T-helper 9 cell (primary cell): ENCODE measurements around the gene ROR1.

Experiments used
- DNase-seq: peaks from one replicate; pipeline ENCODE4 v3.0.0-alpha.2; 2020

The ROR1 gene

GRCh38 chr1:63982201-63982600, 208.4 kb downstream of the ROR1 start:
- no peak for DNase-seq

GRCh38 chr1:63983391-63984256, 209.8 kb downstream of the ROR1 start:
- no peak for DNase-seq

- DNase-seq: no peak
Measured at GRCh38 chr1:63984257-63984929, 210.6 kb downstream of the ROR1 start.

GRCh38 chr1:63984930-63985290, 211.1 kb downstream of the ROR1 start:
- DNase-seq: no peak

GRCh38 chr1:63987014-63987627, 213.3 kb downstream of the ROR1 start:
- DNase-seq: no peak

GRCh38 chr1:63987628-63988024, 213.8 kb downstream of the ROR1 start:
- DNase-seq: no peak

- no peak for DNase-seq
Measured at GRCh38 chr1:63988941-63989340, 215.1 kb downstream of the ROR1 start.

GRCh38 chr1:63991685-63992084, 217.9 kb downstream of the ROR1 start:
- no peak for DNase-seq

- no peak for DNase-seq
Measured at GRCh38 chr1:64000021-64000420, 226.2 kb downstream of the ROR1 start.

GRCh38 chr1:64001038-64001437, 227.2 kb downstream of the ROR1 start:
- no peak for DNase-seq

- no peak for DNase-seq
Measured at GRCh38 chr1:64004451-64005025, 230.7 kb downstream of the ROR1 start.

- no peak for DNase-seq
Measured at GRCh38 chr1:64005801-64006200, 232.0 kb downstream of the ROR1 start.

- no peak for DNase-seq
Measured at GRCh38 chr1:64006276-64007051, 232.6 kb downstream of the ROR1 start.

GRCh38 chr1:64010316-64010715, 236.5 kb downstream of the ROR1 start:
- no peak for DNase-seq

GRCh38 chr1:64013395-64013794, 239.6 kb downstream of the ROR1 start:
- DNase-seq: no peak

GRCh38 chr1:64019818-64020217, 246.0 kb downstream of the ROR1 start:
- no peak for DNase-seq

GRCh38 chr1:64021066-64021465, 247.2 kb downstream of the ROR1 start:
- no peak for DNase-seq

- no peak for DNase-seq
Measured at GRCh38 chr1:64025051-64025450, 251.2 kb downstream of the ROR1 start.

- DNase-seq: no peak
Measured at GRCh38 chr1:64029037-64029436, 255.2 kb downstream of the ROR1 start.

GRCh38 chr1:64030411-64030810, 256.6 kb downstream of the ROR1 start:
- DNase-seq: no peak

- DNase-seq: no peak
Measured at GRCh38 chr1:64031236-64031635, 257.4 kb downstream of the ROR1 start.

- DNase-seq: no peak
Measured at GRCh38 chr1:64033667-64034220, 259.9 kb downstream of the ROR1 start.
